UCSD-AML1 (cell line): ENCODE measurements around the gene TAP2.
"Not testable (repeated sequence)": the region's sequence is repeated elsewhere in the genome, so short reads cannot be mapped to it uniquely, and the experiment has no call there.

ENCODE experiments used
- DNase-seq: peaks from one replicate; lab custom pipeline; 2025; ENCODE audit not compliant: unreplicated experiment; lab: John Stamatoyannopoulos, UW

TAP2 gene

DNA sequence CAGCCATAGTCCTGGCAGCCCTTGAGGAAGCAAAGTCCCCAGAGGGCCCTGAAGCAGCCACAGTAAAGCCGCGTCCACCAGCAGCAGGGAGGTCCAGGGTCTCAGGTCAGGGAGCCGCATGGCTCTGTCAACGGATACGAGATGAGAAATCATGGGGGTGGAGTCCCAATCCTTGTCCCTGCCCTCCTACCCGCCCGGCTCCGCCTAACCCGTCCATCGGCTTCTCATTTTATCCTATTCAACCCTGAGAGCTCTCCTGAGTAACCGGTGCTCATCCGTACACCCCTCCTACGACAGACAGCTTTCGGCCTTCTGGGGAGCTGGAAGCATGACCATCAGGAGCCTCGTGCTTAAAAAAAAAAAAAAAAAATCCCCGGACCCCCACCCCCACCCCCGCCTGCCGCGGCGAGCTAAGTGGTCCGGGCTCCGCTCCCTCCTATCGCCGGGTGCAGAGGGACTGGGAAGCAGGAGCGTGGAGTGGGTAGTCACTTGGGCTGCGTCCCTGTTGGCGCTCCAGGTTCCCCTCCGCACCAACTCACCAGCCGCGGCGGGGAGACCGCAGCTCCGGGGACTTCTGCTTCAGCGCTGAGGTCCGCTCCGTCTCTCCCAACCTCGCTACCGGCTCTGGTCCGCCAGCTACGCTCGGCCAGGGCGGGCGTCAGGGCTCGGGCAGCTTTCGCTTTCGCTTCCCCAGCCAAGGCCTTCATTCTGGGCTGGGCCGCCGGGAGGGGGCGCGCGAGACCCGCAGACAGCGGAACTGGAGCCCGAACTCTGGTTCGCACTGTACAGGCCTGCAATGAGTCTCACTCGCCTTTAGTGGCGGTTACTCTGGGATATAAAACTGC is at the start of gene TAP2:
TAP2 (minus strand) TSS at position 626 of the 845 bp plus-strand sequence; CDS start at position 120, 506 bp downstream.
- DNase-seq: peak; percentile 94

DNA sequence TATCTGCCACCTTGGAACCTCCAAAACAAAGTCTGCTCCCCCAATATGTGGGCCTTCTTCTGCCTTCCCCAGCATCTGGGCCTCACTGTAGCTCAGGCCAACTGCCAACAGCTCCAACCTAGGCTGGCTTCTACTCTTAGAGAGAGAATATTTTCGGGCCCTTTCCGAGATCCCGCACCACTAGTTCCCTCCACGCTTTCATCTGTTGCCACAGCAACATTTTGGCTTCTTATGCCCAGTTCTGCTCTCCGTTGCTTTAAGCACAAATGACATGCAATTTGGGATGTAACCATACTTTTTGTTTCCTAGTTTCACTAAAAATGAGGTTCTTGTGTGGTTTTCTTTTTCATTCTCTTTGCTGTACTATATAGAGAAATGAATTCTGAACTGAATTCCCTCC is 49.1 kb upstream of the TAP2 start:
- DNase-seq: no peak

DNA sequence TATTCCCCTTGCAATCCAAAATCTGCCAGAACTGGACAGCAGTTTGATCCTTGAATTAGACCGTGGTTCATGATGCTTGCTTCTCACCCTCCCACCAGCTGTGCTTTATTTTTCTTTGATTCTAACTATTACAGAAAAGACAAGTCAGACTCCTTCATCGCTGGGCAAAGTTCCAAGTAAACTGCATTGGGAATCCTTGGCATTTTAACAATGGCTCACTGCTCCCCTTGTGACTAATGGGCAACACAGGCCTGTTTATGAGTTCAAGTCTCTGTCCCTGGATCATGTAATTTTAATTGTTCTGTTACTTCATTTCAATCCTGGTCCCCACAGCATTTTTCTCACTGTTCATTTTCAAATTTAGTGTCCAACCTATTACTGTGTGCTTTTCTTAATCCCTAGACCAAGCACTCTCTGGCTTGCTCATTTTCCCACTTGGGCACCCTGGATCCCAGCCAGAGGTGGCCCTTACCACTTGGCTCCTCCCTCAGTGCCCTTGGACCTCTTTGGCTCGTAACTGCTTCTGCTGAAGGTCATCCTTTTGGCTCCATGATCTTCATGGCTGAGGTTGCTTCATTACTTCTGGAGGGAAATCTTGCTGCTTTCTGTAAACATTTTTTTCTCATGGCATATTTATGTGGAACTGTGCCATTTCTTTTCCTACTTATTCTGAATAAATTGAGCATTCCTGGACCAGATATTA is 48.3 kb upstream of the TAP2 start:
- no peak for DNase-seq

DNA sequence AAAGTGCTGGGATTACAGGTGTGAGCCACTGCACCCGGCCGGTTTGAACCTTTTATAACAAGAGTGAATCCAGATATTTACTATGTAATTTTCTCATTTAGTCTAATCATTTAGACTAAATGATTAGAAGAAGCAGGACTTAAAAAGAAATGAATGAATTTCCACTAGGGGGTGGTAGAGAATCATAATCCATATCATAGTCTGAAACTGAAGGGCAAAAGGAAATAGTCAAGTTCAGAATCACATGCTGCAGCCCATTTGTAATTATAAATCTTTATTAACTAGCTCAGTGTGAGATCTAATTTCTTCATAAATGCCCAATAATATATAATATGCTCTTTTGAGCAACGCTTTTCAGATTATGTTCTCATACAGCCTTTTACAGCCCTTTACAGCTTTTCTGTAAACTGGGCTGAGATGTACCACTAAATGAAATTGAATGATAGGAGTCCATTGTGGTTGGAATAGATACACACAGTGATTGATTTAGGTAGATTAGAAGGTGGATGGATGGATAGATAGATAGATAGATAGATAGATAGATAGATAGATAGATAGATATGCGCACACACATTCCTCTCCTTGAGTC is 47.3 kb upstream of the TAP2 start:
- no peak for DNase-seq

DNA sequence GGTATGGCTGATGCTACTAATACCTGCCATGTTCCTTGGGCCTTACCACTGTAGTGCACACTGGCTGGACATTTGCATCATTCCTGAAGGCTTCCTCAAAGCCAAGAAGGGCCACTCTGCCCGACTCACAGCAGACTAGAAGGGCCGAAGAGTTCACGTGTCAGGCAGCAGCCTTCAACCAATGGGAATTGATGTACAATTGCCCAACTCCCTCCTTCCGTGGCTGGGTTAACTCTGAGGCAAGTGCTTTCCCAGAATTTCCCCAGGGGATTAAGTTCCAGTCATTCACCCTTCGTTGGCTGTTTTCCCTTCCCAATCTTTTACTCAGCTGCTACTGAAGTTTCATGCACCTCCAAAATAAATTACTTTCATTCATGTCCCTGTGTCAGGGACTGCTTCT is 45.2 kb upstream of the TAP2 start:
- no peak for DNase-seq

DNA sequence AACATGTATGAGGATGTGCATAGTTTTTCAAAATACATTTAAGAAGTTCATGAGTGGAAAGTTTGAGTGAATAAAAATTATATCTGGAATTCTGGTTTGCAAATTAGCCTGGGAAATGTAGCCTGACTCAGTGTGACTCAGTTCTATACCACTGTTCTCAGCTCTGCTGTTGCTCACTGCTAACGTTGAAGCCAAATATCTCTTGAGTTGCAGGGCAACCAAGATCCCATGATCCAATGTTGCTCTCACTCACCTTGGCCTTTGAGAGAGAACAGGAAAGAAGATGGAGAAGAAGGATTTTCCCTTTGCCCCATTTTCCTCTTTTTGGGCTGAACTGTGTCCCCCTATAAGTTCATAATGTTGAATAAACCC is 44.3 kb upstream of the TAP2 start:
- no peak for DNase-seq

DNA sequence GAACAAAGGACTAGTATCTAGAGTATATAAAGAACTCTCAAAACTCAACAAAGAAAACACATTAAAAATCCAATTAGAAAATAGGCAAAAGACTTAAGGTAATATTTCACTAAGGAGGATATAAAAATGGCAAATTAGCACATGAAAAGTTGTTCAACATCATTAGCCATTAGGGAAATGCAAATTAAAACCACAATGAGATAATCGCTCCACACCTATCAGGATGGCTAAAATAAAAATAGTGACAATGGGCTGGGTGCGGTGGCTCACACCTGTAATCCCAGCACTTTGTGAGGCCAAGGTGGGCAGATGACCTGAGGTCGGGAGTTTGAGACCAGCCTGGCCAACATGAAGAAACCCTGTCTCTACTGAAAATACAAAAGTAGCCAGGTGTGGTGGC is 42.4 kb upstream of the TAP2 start:
- DNase-seq: not testable (repeated sequence)

DNA sequence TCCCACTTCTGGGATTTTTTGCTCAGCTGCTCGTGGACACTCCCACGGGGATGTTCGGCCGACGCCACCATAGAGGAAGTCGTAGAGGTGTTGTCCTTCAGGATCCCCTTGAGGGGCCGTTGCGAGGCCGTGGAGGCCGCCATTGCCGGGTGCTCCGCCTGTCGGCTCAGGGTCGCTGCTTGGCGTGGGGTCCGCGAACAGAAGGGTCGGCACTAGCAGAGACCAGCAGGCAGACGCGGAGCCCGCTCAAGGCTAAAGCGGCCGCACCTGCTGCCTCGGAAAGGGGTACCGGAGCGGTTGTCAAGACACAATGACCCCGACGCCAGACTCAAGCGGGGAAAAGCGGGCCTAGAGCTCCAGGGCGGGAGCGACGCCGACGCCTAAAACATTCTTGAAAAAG is 41.2 kb upstream of the TAP2 start:
- DNase-seq: no peak

DNA sequence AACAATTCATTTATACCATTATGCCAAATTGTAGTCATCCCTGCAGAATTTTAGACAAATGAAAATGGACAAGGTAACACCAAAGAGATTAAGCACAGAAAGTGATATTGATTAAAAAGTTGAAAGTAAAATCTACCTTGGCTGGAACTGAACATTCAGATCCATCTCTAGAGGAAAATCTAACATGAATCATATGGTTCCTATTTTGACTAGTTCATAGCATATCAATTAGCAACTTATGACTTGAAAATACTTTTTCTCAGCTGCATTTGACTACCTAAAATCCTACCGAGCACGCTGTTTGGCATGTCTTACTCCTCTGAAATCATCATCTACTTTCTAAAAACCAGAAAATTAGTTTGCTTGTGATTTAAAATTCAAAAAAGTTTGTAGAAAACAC is 38.1 kb upstream of the TAP2 start:
- no peak for DNase-seq

DNA sequence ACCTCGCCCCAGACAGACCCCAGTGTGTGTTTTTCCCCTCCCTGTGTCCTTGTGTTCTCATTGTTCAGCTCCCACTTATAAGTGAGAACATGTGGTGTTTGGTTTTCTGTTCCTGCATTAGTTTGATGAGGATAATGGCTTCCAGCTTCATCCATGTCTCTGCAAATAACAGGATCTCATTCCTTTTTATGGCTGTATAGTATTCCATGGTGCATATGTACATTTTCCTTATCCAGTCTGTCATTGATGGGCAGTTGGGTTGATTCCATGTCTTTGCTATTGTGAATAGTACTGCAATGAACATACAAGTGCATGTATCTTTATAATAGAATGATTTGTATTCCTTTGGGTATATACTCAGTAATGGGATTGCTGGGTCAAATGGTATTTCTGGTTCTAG is 35.4 kb upstream of the TAP2 start:
- DNase-seq: not testable (repeated sequence)

DNA sequence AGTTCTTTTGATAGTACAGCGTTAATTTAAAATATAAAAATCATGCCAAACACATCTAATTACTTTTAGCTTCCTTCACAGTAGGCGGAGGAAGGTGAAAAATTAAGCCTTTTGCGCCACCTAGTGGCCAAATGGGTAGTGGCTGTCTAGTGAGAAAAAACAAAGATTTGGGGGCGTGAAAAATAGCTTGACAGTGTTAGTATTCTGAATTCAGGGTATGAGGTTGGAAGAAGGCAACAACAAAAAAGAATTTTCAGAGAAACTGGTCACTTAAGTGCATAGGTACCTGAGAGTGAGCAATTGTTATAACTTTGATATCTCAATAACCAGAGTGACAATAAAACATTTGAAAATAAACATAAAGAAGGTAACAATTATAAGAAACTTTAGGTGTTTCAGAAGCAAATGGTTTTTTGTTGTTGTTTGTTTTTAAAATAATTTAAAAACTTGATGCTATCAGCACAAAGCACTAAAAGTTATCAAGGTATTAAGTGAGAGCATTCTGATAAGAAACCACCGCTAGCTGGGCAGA is 29.8 kb upstream of the TAP2 start:
- DNase-seq: peak; percentile 67

DNA sequence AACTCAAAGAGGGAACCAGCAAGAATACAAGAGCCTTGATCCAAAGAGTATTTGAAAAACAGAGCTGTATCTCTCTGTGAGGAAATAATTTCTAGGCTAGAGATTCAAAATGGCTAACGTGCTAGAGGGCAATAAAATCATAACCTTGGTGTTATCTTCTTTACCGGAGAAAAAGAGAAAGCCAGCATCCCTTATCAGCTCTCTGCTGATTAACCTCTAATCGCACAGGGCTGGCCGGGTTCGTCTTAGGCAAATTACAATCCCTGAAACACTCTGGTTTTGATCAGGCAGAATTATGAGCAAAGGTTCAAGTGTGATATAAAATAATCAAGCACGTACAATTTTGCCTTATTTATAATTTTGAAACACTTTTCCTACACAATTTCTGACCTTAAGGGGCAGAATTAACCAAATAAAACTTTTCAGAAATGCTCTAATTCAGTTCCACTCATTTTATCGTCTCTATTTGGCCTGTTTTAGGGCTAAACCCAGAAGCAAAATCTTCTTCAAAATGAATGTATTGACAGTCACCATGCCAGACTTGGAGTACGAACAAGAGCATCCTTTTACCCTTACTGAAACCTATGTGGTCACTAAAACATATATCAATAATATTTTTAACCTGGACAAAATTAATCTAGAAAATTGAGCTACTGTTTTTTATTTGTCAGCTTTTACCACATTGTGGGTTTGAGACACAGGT is 29.2 kb upstream of the TAP2 start:
- DNase-seq: no peak

DNA sequence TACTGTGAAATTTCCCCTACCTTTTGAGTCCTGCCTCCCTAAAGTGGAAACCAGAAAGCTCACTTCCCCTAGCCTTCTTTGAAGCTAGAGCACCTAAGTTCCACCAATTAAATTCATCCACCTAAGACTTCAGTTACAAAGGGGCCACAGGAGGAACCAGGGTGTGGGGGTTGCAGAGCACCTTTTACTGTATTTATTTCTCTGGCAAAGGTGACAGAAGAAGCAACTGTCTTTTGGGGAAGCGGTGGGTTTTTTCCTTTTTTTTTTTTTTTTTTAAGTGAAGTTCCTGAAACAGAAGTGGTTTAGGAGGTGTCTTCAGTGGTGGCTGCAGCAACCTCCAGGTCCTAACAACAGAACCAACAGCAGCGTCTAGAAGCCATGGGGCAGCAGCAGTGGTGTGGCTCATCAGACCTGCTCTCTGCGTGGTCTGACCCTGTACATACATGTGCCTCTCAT is 28.5 kb upstream of the TAP2 start:
- DNase-seq: no peak

DNA sequence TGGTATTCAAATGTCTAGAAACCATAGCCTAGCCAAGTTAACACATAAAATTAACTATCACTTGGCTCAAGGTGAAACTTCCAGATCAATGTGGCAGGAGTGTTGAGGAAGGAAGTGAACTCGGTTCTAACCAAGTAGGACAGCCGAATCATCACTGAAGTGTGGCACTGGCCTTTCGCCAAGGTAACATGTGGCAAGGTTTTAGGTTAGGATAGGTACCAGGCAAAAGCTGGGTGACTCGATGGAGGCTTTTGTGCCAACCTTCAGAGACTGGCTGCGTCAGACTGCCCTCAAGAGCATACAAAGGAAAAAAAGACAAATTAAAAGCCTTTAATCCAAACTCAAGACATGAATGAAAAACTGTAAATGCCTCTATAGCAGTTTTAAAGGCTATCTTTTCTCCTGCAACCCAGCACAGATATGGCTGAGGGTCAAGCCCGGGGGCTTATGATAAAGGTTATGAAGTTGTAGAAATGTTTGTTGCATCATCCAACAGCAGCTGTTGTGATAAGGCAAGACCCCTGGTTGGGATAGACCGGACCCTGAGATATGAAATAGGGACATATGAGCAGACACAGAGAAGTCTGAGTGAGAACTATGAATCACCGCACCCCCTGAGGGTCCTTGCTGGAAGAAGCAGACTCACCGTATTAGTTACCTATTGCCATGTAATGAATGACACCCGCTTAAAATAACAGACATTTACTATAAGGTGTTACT is 27.3 kb upstream of the TAP2 start:
- DNase-seq: no peak

DNA sequence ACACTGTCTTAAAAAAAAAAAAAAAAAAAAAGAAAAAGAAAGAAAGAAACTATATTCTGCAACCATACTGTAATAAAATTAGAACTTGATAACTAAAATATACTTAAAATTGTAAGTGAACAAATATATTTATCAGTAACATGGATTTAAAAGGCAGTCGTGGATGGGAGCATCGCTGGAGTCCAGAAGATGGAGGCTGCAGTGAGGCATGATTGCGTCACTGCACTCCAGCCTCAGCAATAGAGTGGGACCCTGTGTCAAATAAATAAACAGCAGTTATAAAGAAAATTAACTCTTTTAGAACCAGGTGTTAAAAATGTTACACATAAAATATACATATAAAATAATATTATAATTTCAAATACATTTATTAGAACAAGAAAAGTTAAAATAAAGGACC is 24.2 kb upstream of the TAP2 start:
- no peak for DNase-seq

DNA sequence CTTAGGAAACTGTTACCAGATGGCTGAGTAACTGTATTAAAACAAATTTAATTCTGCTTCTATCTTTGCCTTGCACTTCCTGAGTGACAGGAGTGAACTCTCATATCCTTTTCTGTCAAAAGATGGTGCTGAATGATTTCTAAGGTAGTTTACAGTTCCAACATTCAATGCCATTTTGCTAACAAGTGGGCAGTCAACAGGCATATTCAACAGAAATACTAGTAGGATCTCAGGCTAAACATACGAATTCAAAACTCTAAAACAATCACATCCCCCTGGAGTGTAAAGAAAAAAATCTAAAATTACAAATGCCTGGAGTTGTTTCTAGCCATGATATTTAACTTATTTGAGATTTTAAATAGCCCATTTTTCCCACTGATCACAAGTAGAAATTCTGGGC is 22.1 kb upstream of the TAP2 start:
- no peak for DNase-seq

DNA sequence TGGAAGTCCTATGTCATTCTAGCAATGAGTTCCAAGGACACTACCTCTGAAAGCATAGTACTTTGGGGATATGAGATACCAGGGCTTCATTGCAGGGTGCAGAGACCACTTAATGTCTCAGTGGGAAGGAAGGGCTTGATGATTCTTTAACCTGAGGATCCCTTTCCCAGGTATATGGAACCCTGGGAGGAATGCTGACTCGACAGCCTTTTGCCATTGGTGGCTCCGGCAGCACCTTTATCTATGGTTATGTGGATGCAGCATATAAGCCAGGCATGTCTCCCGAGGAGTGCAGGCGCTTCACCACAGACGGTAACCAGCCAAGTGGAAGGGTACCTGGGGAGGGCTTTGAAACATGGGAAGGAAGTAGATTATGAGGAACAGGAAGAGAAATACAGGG is 19.7 kb upstream of the TAP2 start:
- no peak for DNase-seq

DNA sequence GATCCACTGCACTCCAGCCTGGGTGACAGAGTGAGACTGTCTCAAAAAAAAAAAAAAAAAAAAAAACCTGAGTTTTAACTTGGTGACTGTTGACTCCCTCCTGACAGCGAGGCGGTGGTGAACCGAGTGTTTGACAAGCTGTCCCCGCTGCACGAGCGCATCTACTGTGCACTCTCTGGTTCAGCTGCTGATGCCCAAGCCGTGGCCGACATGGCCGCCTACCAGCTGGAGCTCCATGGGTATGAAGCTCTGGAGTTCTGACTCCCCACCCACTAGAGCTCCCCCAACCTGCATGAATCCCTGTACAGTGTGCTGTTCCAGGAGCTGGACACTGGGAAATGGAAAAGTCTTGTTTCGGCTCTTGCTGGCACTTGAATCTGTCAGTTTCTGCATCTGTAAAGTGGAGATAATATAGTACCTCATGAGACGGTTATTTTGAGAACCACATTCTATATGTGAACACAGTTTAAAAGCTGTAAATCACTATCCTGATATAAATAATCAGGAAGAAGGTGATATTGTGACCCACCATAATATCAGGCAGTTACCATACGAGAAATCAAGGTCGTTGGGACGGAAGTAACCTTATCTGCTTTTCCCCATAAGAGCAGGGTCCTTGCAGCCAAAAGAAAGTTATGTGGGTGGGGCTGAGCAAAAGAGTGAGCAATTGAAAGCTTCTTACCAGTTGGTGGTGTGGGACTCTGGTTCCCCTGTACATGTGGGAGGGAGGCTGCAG is 18.8 kb upstream of the TAP2 start:
- no peak for DNase-seq

DNA sequence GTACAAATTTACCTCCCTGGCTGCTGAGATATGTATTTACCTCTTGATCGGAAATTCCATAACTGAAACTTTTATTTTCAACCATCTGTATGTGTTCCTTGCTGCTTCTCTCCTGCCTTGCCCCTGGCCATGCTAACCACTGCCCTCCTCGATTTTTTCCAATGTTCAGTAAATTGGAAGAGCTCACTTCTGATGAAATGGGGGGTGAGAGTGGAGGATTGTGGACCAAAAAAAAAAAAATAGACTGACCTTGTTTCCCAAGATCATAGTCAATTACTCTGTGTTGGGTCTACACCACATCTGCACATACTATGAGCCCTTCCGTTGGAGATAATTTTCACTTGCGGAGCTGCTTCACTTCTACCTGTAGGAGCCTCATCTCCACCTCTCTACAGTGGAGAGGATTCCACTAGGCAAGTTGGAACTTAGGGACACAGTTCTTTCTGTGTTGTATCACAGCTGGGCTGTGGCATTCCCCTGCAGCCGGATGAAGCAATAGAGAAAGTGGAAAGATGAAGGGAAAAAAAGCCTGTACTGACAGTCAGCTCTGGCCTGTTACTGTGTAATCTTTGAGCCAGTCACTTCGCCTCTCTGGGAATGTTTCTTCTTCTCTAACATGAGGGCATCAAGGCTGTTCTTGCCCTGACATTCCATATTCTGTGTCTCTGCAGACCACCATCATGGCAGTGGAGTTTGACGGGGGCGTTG is 17.1 kb upstream of the TAP2 start:
- no peak for DNase-seq
